KOPT-K1 (cell line): ENCODE results near the gene DISP3.

Source experiments
- H3K27ac ChIP-seq: fragments of 200-600 bp; sonication (generic); 2 replicates; pipeline ENCODE4 v1.5.1; 2016; ENCODE audit warnings: antibody characterized with exemption, mild to moderate bottlenecking, low read depth, low read length; ENCODE audit not compliant: poor library complexity, severe bottlenecking
- H3K36me3 ChIP-seq: fragments of 200-600 bp; sonication (generic); 2 replicates; pipeline ENCODE4 v1.5.1; 2017; ENCODE audit warnings: antibody characterized with exemption, mild to moderate bottlenecking, low read length, moderate library complexity; ENCODE audit not compliant: insufficient read depth
- H3K9me3 ChIP-seq: fragments of 200-600 bp; sonication (generic); 2 replicates; pipeline ENCODE4 v1.5.1; 2017; ENCODE audit warnings: antibody characterized with exemption, low read length, mild to moderate bottlenecking; ENCODE audit not compliant: insufficient read depth, poor library complexity, severe bottlenecking

Gene DISP3

GRCh38 chr1:11533790-11534787, 55.1 kb downstream of the DISP3 start:
- H3K36me3 ChIP-seq = no peaks in the 10 kb centered on the region
- no peaks in the 10 kb centered on the region for H3K9me3 ChIP-seq
- H3K27ac ChIP-seq = no peak overlapping the region

- Histone ChIP-seq H3K27ac (no peak overlapping the region), H3K9me3 (no peaks in the 10 kb centered on the region), H3K36me3 (no peaks in the 10 kb centered on the region)
These were observed 55.9 kb downstream of the DISP3 start for GRCh38 chr1:11534846-11535245.

GRCh38 chr1:11535316-11535715, 56.4 kb downstream of the DISP3 start:
- no peaks in the 10 kb centered on the region for H3K36me3 ChIP-seq
- H3K27ac ChIP-seq = no peak overlapping the region
- no peaks in the 10 kb centered on the region for H3K9me3 ChIP-seq

GRCh38 chr1:11535761-11536572, 57.0 kb downstream of the DISP3 start:
- no peak overlapping the region for H3K27ac ChIP-seq
- no peaks in the 10 kb centered on the region for H3K9me3 ChIP-seq
- H3K36me3 ChIP-seq = no peaks in the 10 kb centered on the region

GRCh38 chr1:11536573-11537379, 57.8 kb downstream of the DISP3 start:
- no peaks in the 10 kb centered on the region for H3K9me3 ChIP-seq
- no peaks in the 10 kb centered on the region for H3K36me3 ChIP-seq
- H3K27ac ChIP-seq = no peak overlapping the region

GRCh38 chr1:11537380-11537764, 58.4 kb downstream of the DISP3 start:
- H3K9me3 ChIP-seq = no peaks in the 10 kb centered on the region
- H3K27ac ChIP-seq = no peak overlapping the region
- H3K36me3 ChIP-seq = no peaks in the 10 kb centered on the region

GRCh38 chr1:11537854-11538591, 59.1 kb downstream of the DISP3 start:
- no peak overlapping the region for H3K27ac ChIP-seq
- H3K9me3 ChIP-seq = no peaks in the 10 kb centered on the region

GRCh38 chr1:11538886-11539285, 59.9 kb downstream of the DISP3 start:
- Histone ChIP-seq H3K27ac (no peak overlapping the region), H3K9me3 (no peaks in the 10 kb centered on the region), H3K36me3 (no peaks in the 10 kb centered on the region)

More at GRCh38 chr1:11537854-11538591, 59.1 kb downstream of the DISP3 start:
- H3K36me3 ChIP-seq = no peaks in the 10 kb centered on the region

- H3K36me3 ChIP-seq = no peaks in the 10 kb centered on the region
- no peaks in the 10 kb centered on the region for H3K9me3 ChIP-seq
- no peak overlapping the region for H3K27ac ChIP-seq
These were observed 61.2 kb downstream of the DISP3 start for GRCh38 chr1:11539850-11540772.

- Histone ChIP-seq H3K27ac (no peak overlapping the region), H3K9me3 (no peaks in the 10 kb centered on the region), H3K36me3 (no peaks in the 10 kb centered on the region)
These were observed 61.8 kb downstream of the DISP3 start for GRCh38 chr1:11540773-11541160.

- Histone ChIP-seq H3K27ac (no peak overlapping the region), H3K9me3 (no peaks in the 10 kb centered on the region), H3K36me3 (no peaks in the 10 kb centered on the region)
These were observed 62.3 kb downstream of the DISP3 start for GRCh38 chr1:11541236-11541635.

GRCh38 chr1:11541956-11542355, 63.0 kb downstream of the DISP3 start:
- H3K27ac ChIP-seq = no peak overlapping the region
- no peaks in the 10 kb centered on the region for H3K9me3 ChIP-seq
- H3K36me3 ChIP-seq = no peaks in the 10 kb centered on the region

GRCh38 chr1:11543392-11543791, 64.4 kb downstream of the DISP3 start:
- no peaks in the 10 kb centered on the region for H3K9me3 ChIP-seq

More at GRCh38 chr1:11543392-11543791, 64.4 kb downstream of the DISP3 start:
- H3K27ac ChIP-seq = no peak overlapping the region
- no peaks in the 10 kb centered on the region for H3K36me3 ChIP-seq
